ENCODE measurements around the gene ICAM3.

ICAM3 gene

GRCh38 chr19:10306327-10306726 lies 33.1 kb downstream of the ICAM3 start:
- H3K23ac ChIP-seq (ENCODE audit: low read length): no peak overlapping the region
- peaks cover 15 to 23% of the 10 kb centered on the region in 2 experiments for H3K36me3 ChIP-seq (ENCODE audit: control insufficient read depth in 1 of 2, insufficient read depth in 2 of 2, low read length in 2 of 2)
- no peak overlapping the region for H2AFZ ChIP-seq (ENCODE audit: insufficient read depth, low read length, poor library complexity)
- no peak overlapping the region for H3K27ac ChIP-seq (ENCODE audit: low read depth, low read length)
- H3K9ac ChIP-seq (ENCODE audit: low read length): no peak overlapping the region
- no peak overlapping the region for H2BK120ac ChIP-seq (ENCODE audit: insufficient read depth, low read length, poor library complexity)
- no peak overlapping the region for H2BK5ac ChIP-seq (ENCODE audit: low read depth, low read length, poor library complexity)
- no peaks in the 10 kb centered on the region for H3K4me1 ChIP-seq (ENCODE audit: control insufficient read depth in 1 of 2, insufficient read depth in 2 of 2, low read length in 2 of 2)
- no peaks in the 10 kb centered on the region for H3K79me2 ChIP-seq (ENCODE audit: control insufficient read depth, insufficient read depth, low read length, poor library complexity)
- H4K12ac ChIP-seq (ENCODE audit: low read depth, low read length): no peak overlapping the region
- no peak overlapping the region for H3K18ac ChIP-seq (ENCODE audit: low read length)
- no peak for DNase-seq
- H3K4ac ChIP-seq (ENCODE audit: low read depth, low read length): no peak overlapping the region
- no peaks in the 10 kb centered on the region for H3K79me1 ChIP-seq (ENCODE audit: low read length)
- peaks cover 4% of the 10 kb centered on the region for H3K9me3 ChIP-seq (ENCODE audit: insufficient read depth, low read depth, low read length)
- H4K91ac ChIP-seq (ENCODE audit: low read depth, low read length): no peak overlapping the region
- no peak overlapping the region for H4K8ac ChIP-seq (ENCODE audit: low read depth, low read length)
- WGBS (ENCODE audit: extremely low coverage, insufficient coverage, insufficient read length): no CpG with 5 or more reads among the region's 5 CpGs
- H3K4me2 ChIP-seq (ENCODE audit: low read length): no peak overlapping the region
- H2AK5ac ChIP-seq (ENCODE audit: low read length): no peak overlapping the region
- H3K14ac ChIP-seq (ENCODE audit: low read length): no peak overlapping the region
- no peaks in the 10 kb centered on the region for H3K27me3 ChIP-seq (ENCODE audit: insufficient read depth, low read length)
- H3K4me3 ChIP-seq (ENCODE audit: low read depth, low read length): no peak overlapping the region
- no peak overlapping the region for H2BK12ac ChIP-seq (ENCODE audit: low read length)

GRCh38 chr19:10305139-10305806 lies 34.2 kb downstream of the ICAM3 start:
- Histone ChIP-seq H3K14ac (ENCODE audit: low read length) (no peak overlapping the region), H3K4me1 (ENCODE audit: control insufficient read depth in 1 of 2, insufficient read depth in 2 of 2, low read length in 2 of 2) (no peaks in the 10 kb centered on the region), H3K18ac (ENCODE audit: low read length) (no peak overlapping the region), H3K4me2 (ENCODE audit: low read length) (no peak overlapping the region), H2BK12ac (ENCODE audit: low read length) (no peak overlapping the region), H2BK5ac (ENCODE audit: low read depth, low read length, poor library complexity) (no peak overlapping the region), H3K4ac (ENCODE audit: low read depth, low read length) (no peak overlapping the region), H4K12ac (ENCODE audit: low read depth, low read length) (no peak overlapping the region), H2AFZ (ENCODE audit: insufficient read depth, low read length, poor library complexity) (no peak overlapping the region), H3K4me3 (ENCODE audit: low read depth, low read length) (no peak overlapping the region), H2AK5ac (ENCODE audit: low read length) (no peak overlapping the region), H3K23ac (ENCODE audit: low read length) (no peak overlapping the region), H3K27me3 (ENCODE audit: insufficient read depth, low read length) (no peaks in the 10 kb centered on the region), H3K36me3 (ENCODE audit: control insufficient read depth in 1 of 2, insufficient read depth in 2 of 2, low read length in 2 of 2) (peaks cover 13 to 17% of the 10 kb centered on the region in 2 experiments), H3K9me3 (ENCODE audit: insufficient read depth, low read depth, low read length) (peaks cover 4% of the 10 kb centered on the region), H4K8ac (ENCODE audit: low read depth, low read length) (no peak overlapping the region), H3K79me1 (ENCODE audit: low read length) (no peaks in the 10 kb centered on the region), H3K27ac (ENCODE audit: low read depth, low read length) (no peak overlapping the region), H3K9ac (ENCODE audit: low read length) (no peak overlapping the region), H3K79me2 (ENCODE audit: control insufficient read depth, insufficient read depth, low read length, poor library complexity) (no peaks in the 10 kb centered on the region), H4K91ac (ENCODE audit: low read depth, low read length) (no peak overlapping the region), H2BK120ac (ENCODE audit: insufficient read depth, low read length, poor library complexity) (no peak overlapping the region)
- DNase-seq: no peak
- no CpG with 5 or more reads among the region's 17 CpGs for WGBS (ENCODE audit: extremely low coverage, insufficient coverage, insufficient read length)

- H3K4ac ChIP-seq (ENCODE audit: low read depth, low read length): no peak overlapping the region
- no peaks in the 10 kb centered on the region for H3K79me1 ChIP-seq (ENCODE audit: low read length)
- no peak overlapping the region for H3K14ac ChIP-seq (ENCODE audit: low read length)
- DNase-seq: no peak
- H3K4me3 ChIP-seq (ENCODE audit: low read depth, low read length): peak overlapping the region; percentile 3
- no peak overlapping the region for H4K91ac ChIP-seq (ENCODE audit: low read depth, low read length)
- peaks cover 0 to 7% of the 10 kb centered on the region in 2 experiments for H3K36me3 ChIP-seq (ENCODE audit: control insufficient read depth in 1 of 2, insufficient read depth in 2 of 2, low read length in 2 of 2)
- peaks cover 20% of the 10 kb centered on the region for H3K27me3 ChIP-seq (ENCODE audit: insufficient read depth, low read length)
- no peaks in the 10 kb centered on the region for H3K79me2 ChIP-seq (ENCODE audit: control insufficient read depth, insufficient read depth, low read length, poor library complexity)
- no peak overlapping the region for H3K27ac ChIP-seq (ENCODE audit: low read depth, low read length)
- peaks cover 0 to 14% of the 10 kb centered on the region in 2 experiments for H3K4me1 ChIP-seq (ENCODE audit: control insufficient read depth in 1 of 2, insufficient read depth in 2 of 2, low read length in 2 of 2)
- WGBS (ENCODE audit: extremely low coverage, insufficient coverage, insufficient read length): no CpG with 5 or more reads among the region's 14 CpGs
- no peak overlapping the region for H2AFZ ChIP-seq (ENCODE audit: insufficient read depth, low read length, poor library complexity)
- H3K9me3 ChIP-seq (ENCODE audit: insufficient read depth, low read depth, low read length): peaks cover 14% of the 10 kb centered on the region
- H2BK12ac ChIP-seq (ENCODE audit: low read length): no peak overlapping the region
- H3K4me2 ChIP-seq (ENCODE audit: low read length): no peak overlapping the region
- no peak overlapping the region for H4K12ac ChIP-seq (ENCODE audit: low read depth, low read length)
- no peak overlapping the region for H3K18ac ChIP-seq (ENCODE audit: low read length)
- no peak overlapping the region for H3K23ac ChIP-seq (ENCODE audit: low read length)
- no peak overlapping the region for H2BK5ac ChIP-seq (ENCODE audit: low read depth, low read length, poor library complexity)
- H3K9ac ChIP-seq (ENCODE audit: low read length): no peak overlapping the region
- no peak overlapping the region for H2AK5ac ChIP-seq (ENCODE audit: low read length)
- no peak overlapping the region for H2BK120ac ChIP-seq (ENCODE audit: insufficient read depth, low read length, poor library complexity)
- no peak overlapping the region for H4K8ac ChIP-seq (ENCODE audit: low read depth, low read length)
Measured at GRCh38 chr19:10299545-10300458, 39.6 kb downstream of the ICAM3 start.

- Histone ChIP-seq H3K23ac (ENCODE audit: low read length) (no peak overlapping the region), H4K12ac (ENCODE audit: low read depth, low read length) (no peak overlapping the region), H3K27ac (ENCODE audit: low read depth, low read length) (no peak overlapping the region), H3K4me1 (ENCODE audit: control insufficient read depth in 1 of 2, insufficient read depth in 2 of 2, low read length in 2 of 2) (peaks cover 9 to 26% of the 10 kb centered on the region in 2 experiments), H3K4me2 (ENCODE audit: low read length) (peak overlapping the region; percentile 19), H2BK5ac (ENCODE audit: low read depth, low read length, poor library complexity) (no peak overlapping the region), H3K79me1 (ENCODE audit: low read length) (no peaks in the 10 kb centered on the region), H3K9me3 (ENCODE audit: insufficient read depth, low read depth, low read length) (peaks cover 37% of the 10 kb centered on the region), H3K27me3 (ENCODE audit: insufficient read depth, low read length) (peaks cover 58% of the 10 kb centered on the region), H3K14ac (ENCODE audit: low read length) (no peak overlapping the region), H4K91ac (ENCODE audit: low read depth, low read length) (no peak overlapping the region), H2BK12ac (ENCODE audit: low read length) (no peak overlapping the region), H3K4ac (ENCODE audit: low read depth, low read length) (no peak overlapping the region), H2BK120ac (ENCODE audit: insufficient read depth, low read length, poor library complexity) (no peak overlapping the region), H4K8ac (ENCODE audit: low read depth, low read length) (no peak overlapping the region), H2AFZ (ENCODE audit: insufficient read depth, low read length, poor library complexity) (no peak overlapping the region), H3K36me3 (ENCODE audit: control insufficient read depth in 1 of 2, insufficient read depth in 2 of 2, low read length in 2 of 2) (no peaks in the 10 kb centered on the region), H3K79me2 (ENCODE audit: control insufficient read depth, insufficient read depth, low read length, poor library complexity) (no peaks in the 10 kb centered on the region), H3K4me3 (ENCODE audit: low read depth, low read length) (no peak overlapping the region), H2AK5ac (ENCODE audit: low read length) (no peak overlapping the region), H3K18ac (ENCODE audit: low read length) (no peak overlapping the region), H3K9ac (ENCODE audit: low read length) (no peak overlapping the region)
- WGBS (ENCODE audit: extremely low coverage, insufficient coverage, insufficient read length): no CpG with 5 or more reads among the region's 58 CpGs
- DNase-seq: no peak
Measured at GRCh38 chr19:10295847-10296591, 43.4 kb downstream of the ICAM3 start.

Measured in trophoblast cell (in vitro differentiated cells and primary cell).